ENCODE measurements around the gene ECEL1. TPM values are rescaled to one million over a fixed set of nuclear protein-coding genes. Genes with fewer than 3 reads are reported as not detected.
"Not testable (repeated sequence)": the region's sequence is repeated elsewhere in the genome, so short reads cannot be mapped to it uniquely, and the experiment has no call there.

Gene ECEL1
- total RNA-seq, 1 donor from 2014 or later: not detected

- DNase-seq (ENCODE audit: extremely low read depth, low read depth, low spot score): peak; percentile 18
These were observed 43.1 kb downstream of the ECEL1 start for GRCh38 chr2:232444409-232445148.

- DNase-seq (ENCODE audit: extremely low read depth, low read depth, low spot score): not testable (repeated sequence)
These were observed 43.8 kb downstream of the ECEL1 start for GRCh38 chr2:232443669-232444408.

GRCh38 chr2:232443047-232443446 is 44.6 kb downstream of the ECEL1 start:
- not testable (repeated sequence) for DNase-seq (ENCODE audit: extremely low read depth, low read depth, low spot score)

- not testable (repeated sequence) for DNase-seq (ENCODE audit: extremely low read depth, low read depth, low spot score)
These were observed 45.2 kb downstream of the ECEL1 start for GRCh38 chr2:232442431-232442830.

GRCh38 chr2:232441922-232442321 is 45.7 kb downstream of the ECEL1 start:
- not testable (repeated sequence) for DNase-seq (ENCODE audit: extremely low read depth, low read depth, low spot score)

GRCh38 chr2:232441147-232441651 is 46.4 kb downstream of the ECEL1 start:
- DNase-seq (ENCODE audit: extremely low read depth, low read depth, low spot score): no peak

GRCh38 chr2:232440220-232441018 is 47.2 kb downstream of the ECEL1 start:
- not testable (repeated sequence) for DNase-seq (ENCODE audit: extremely low read depth, low read depth, low spot score)

- DNase-seq (ENCODE audit: extremely low read depth, low read depth, low spot score): no peak
These were observed 47.9 kb downstream of the ECEL1 start for GRCh38 chr2:232439758-232440135.

GRCh38 chr2:232438951-232439757 is 48.5 kb downstream of the ECEL1 start:
- DNase-seq (ENCODE audit: extremely low read depth, low read depth, low spot score): no peak

GRCh38 chr2:232438091-232438490 is 49.5 kb downstream of the ECEL1 start:
- DNase-seq (ENCODE audit: extremely low read depth, low read depth, low spot score): no peak

GRCh38 chr2:232437195-232437571 is 50.5 kb downstream of the ECEL1 start:
- no peak for DNase-seq (ENCODE audit: extremely low read depth, low read depth, low spot score)

GRCh38 chr2:232436381-232437194 is 51.0 kb downstream of the ECEL1 start:
- no peak for DNase-seq (ENCODE audit: extremely low read depth, low read depth, low spot score)

- no peak for DNase-seq (ENCODE audit: extremely low read depth, low read depth, low spot score)
These were observed 51.8 kb downstream of the ECEL1 start for GRCh38 chr2:232435805-232436204.

GRCh38 chr2:232435375-232435648 is 52.3 kb downstream of the ECEL1 start:
- DNase-seq (ENCODE audit: extremely low read depth, low read depth, low spot score): no peak

- DNase-seq (ENCODE audit: extremely low read depth, low read depth, low spot score): no peak
These were observed 52.9 kb downstream of the ECEL1 start for GRCh38 chr2:232434563-232435374.

GRCh38 chr2:232434091-232434490 is 53.5 kb downstream of the ECEL1 start:
- DNase-seq (ENCODE audit: extremely low read depth, low read depth, low spot score): no peak

GRCh38 chr2:232433622-232434021 is 54.0 kb downstream of the ECEL1 start:
- not testable (repeated sequence) for DNase-seq (ENCODE audit: extremely low read depth, low read depth, low spot score)

GRCh38 chr2:232432598-232433184 is 54.9 kb downstream of the ECEL1 start:
- no peak for DNase-seq (ENCODE audit: extremely low read depth, low read depth, low spot score)
